Sigmoid colon (tissue), 4 donors: Measurements from ENCODE around the gene ARF6.

Experiments used
- CTCF ChIP-seq, 4 experiments: fragments of 450-650 bp in 3 of 4; fragments of 200-600 bp in 1 of 4; IDR thresholded peaks; one replicate each; pipeline ENCODE4 v1.5.1; 2016 to 2019; ENCODE audit warnings: antibody characterized with exemption in 4 of 4, mild to moderate bottlenecking in 3 of 4, moderate library complexity in 2 of 4
- POLR2AphosphoS5 ChIP-seq, 4 donors: sonication (generic); formaldehyde crosslinking; IDR thresholded peaks; one replicate each; pipeline ENCODE4 v1.6.1; 2017; ENCODE audit warnings: antibody characterized with exemption in 4 of 4

- TF ChIP-seq CTCF (IDR thresholded peaks at IDR 0.05) = no peak
- TF ChIP-seq POLR2AphosphoS5 (IDR thresholded peaks at IDR 0.05) = no peak
Observed at GRCh38 chr14:49935526-49935925, 42.6 kb downstream of the ARF6 start.
